SK-N-SH treated with all-trans-retinoic acid at 6 μM for 48 hours (cell line): ENCODE results near the gene EDAR.

Source experiments
- ATAC-seq: fragments of 200-7000 bp; cut with Tn5 transposase; 3 replicates; pipeline ENCODE4 v1.9.1; 2020; ENCODE audit warnings: mild to moderate bottlenecking, moderate library complexity
- ARNTL ChIP-seq: fragments of 450-650 bp; formaldehyde crosslinking; IDR thresholded peaks from 2 replicates; pipeline ENCODE4 v1.5.0; 2020; ENCODE audit warnings: low read depth, mild to moderate bottlenecking, moderate library complexity, borderline replicate concordance
- CSDC2 ChIP-seq: fragments of 250-450 bp; sonication (Bioruptor Pico); IDR thresholded peaks from 2 replicates; pipeline ENCODE4 v1.5.0; 2020; ENCODE audit warnings: mild to moderate bottlenecking, moderate library complexity
- ESRRG ChIP-seq: fragments of 250-450 bp; sonication (Bioruptor Pico); IDR thresholded peaks from 2 replicates; pipeline ENCODE4 v1.6.1; 2021; ENCODE audit warnings: mild to moderate bottlenecking
- GLIS3 ChIP-seq: fragments of 250-450 bp; sonication (Bioruptor Pico); IDR thresholded peaks from 2 replicates; pipeline ENCODE4 v1.5.0; 2020; ENCODE audit warnings: mild to moderate bottlenecking, moderate library complexity
- ISL1 ChIP-seq: fragments of 250-450 bp; sonication (Bioruptor Pico); IDR thresholded peaks from 2 replicates; pipeline ENCODE4 v2.1.2; 2022; ENCODE audit warnings: mild to moderate bottlenecking, moderate library complexity
- OSR1 ChIP-seq: fragments of 250-450 bp; sonication (Bioruptor Pico); IDR thresholded peaks from 2 replicates; pipeline ENCODE4 v1.8.0; 2022; ENCODE audit warnings: moderate library complexity, mild to moderate bottlenecking, inconsistent platforms
- PPARA ChIP-seq: fragments of 250-450 bp; sonication (Bioruptor Pico); IDR thresholded peaks from 2 replicates; pipeline ENCODE4 v1.5.0; 2020; ENCODE audit warnings: mild to moderate bottlenecking, borderline replicate concordance
- RARB ChIP-seq: fragments of 250-450 bp; sonication (Bioruptor Pico); IDR thresholded peaks from 2 replicates; pipeline ENCODE4 v1.8.0; 2021; ENCODE audit warnings: mild to moderate bottlenecking, moderate library complexity
- SNAI2 ChIP-seq: fragments of 250-450 bp; sonication (Bioruptor Pico); IDR thresholded peaks from 2 replicates; pipeline ENCODE4 v1.5.0; 2020; ENCODE audit warnings: mild to moderate bottlenecking, moderate library complexity
- TCF4 ChIP-seq: fragments of 250-450 bp; sonication (Bioruptor Pico); IDR thresholded peaks from 2 replicates; pipeline ENCODE4 v1.8.0; 2021; ENCODE audit warnings: mild to moderate bottlenecking, moderate library complexity, borderline replicate concordance
- TOX ChIP-seq: fragments of 250-450 bp; sonication (Bioruptor Pico); IDR thresholded peaks from 2 replicates; pipeline ENCODE4 v1.8.0; 2021; ENCODE audit warnings: mild to moderate bottlenecking, moderate library complexity, borderline replicate concordance
- ZC3H10 ChIP-seq: fragments of 250-450 bp; sonication (Bioruptor Pico); IDR thresholded peaks from 2 replicates; pipeline ENCODE4 v1.5.1; 2021; ENCODE audit warnings: mild to moderate bottlenecking, moderate library complexity
- ZFP3 ChIP-seq: fragments of 250-450 bp; sonication (Bioruptor Pico); IDR thresholded peaks from 2 replicates; pipeline ENCODE4 v1.5.0; 2020; ENCODE audit warnings: mild to moderate bottlenecking, moderate library complexity
- ZFP30 ChIP-seq: fragments of 450-650 bp; formaldehyde crosslinking; IDR thresholded peaks from 2 replicates; pipeline ENCODE4 v1.5.0; 2022; ENCODE audit warnings: mild to moderate bottlenecking, moderate library complexity
- ZNF565 ChIP-seq: fragments of 450-650 bp; formaldehyde crosslinking; conservative IDR thresholded peaks from 2 replicates; pipeline ENCODE4 v1.5.0; 2020; ENCODE audit warnings: low read depth, mild to moderate bottlenecking, moderate library complexity
- ZNF70 ChIP-seq: fragments of 450-650 bp; formaldehyde crosslinking; IDR thresholded peaks from 2 replicates; pipeline ENCODE4 v1.5.0; 2020; ENCODE audit warnings: mild to moderate bottlenecking, moderate library complexity
- ZNF8 ChIP-seq: fragments of 450-650 bp; formaldehyde crosslinking; IDR thresholded peaks from 2 replicates; pipeline ENCODE4 v1.5.0; 2020; ENCODE audit warnings: mild to moderate bottlenecking, moderate library complexity
- TF ChIP-seq, protein P1 (sequence below): fragments of 250-450 bp; sonication (Bioruptor Pico); IDR thresholded peaks from 2 replicates; pipeline ENCODE4 v1.5.1; 2021; ENCODE audit warnings: mild to moderate bottlenecking, moderate library complexity
- TF ChIP-seq, protein P2 (sequence below): fragments of 250-450 bp; sonication (Bioruptor Pico); IDR thresholded peaks from 2 replicates; pipeline ENCODE4 v1.5.1; 2020; ENCODE audit warnings: low read depth, mild to moderate bottlenecking, moderate library complexity
- TF ChIP-seq, protein P3 (sequence below): fragments of 250-450 bp; sonication (Bioruptor Pico); IDR thresholded peaks from 2 replicates; pipeline ENCODE4 v1.8.0; 2020; ENCODE audit warnings: mild to moderate bottlenecking, moderate library complexity, borderline replicate concordance

Gene EDAR

DNA sequence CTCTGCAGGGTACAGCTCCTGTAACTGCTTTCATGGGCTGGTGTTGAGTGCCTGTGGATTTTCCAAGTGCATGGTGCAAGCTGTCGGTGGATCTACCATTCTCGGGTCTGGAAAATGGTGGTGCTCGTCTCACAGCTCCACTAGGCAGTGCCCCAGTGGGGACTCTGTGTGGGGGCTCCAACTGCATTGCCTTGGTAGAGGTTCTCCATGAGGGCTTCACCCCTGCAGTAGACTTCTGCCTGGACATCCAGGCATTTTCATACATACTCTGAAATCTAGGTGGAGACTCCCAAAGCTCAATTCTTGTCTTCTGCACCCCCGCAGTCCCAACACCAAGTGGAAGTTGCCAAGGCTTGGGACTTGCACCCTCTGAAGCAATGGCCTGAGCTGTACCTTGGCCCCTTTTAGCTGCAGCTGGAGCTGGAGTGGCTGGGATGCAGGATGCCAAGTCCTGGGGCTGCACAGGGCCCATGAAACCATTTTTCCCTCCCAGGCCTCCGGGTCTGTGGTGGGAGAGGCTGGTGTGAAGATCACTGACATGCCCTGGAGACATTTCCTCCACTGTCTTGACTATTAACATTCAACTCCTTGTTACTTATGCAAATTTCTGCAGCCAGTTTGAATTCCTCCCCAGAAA is 41.6 kb downstream of the EDAR start:
- no peak for ATAC-seq

DNA sequence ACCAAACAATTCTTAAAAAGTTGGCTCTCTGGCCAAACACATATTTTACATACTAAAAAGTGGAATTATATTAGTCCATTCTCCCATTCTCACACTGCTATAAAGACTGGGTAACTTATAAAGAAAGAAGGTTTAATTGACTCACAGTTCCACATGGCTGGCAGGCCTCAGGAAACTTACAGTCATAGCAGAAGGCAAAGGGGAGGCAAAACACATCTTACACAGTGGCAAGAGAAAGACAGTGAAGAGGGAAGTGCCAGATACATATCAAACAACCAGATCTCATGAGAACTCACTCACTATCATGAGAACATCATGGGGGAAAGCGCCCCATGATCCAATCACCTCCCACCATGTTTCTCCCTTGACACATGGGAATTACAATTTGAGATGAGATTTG is 42.6 kb downstream of the EDAR start:
- TF ChIP-seq, protein P1, sequence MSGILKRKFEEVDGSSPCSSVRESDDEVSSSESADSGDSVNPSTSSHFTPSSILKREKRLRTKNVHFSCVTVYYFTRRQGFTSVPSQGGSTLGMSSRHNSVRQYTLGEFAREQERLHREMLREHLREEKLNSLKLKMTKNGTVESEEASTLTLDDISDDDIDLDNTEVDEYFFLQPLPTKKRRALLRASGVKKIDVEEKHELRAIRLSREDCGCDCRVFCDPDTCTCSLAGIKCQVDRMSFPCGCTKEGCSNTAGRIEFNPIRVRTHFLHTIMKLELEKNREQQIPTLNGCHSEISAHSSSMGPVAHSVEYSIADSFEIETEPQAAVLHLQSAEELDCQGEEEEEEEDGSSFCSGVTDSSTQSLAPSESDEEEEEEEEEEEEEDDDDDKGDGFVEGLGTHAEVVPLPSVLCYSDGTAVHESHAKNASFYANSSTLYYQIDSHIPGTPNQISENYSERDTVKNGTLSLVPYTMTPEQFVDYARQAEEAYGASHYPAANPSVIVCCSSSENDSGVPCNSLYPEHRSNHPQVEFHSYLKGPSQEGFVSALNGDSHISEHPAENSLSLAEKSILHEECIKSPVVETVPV (CRISPR knock-in tag): no peak
- TF ChIP-seq TCF4 (CRISPR knock-in tag): no peak
- no peak for TF ChIP-seq OSR1
- TF ChIP-seq PPARA (CRISPR knock-in tag): no peak
- TF ChIP-seq ZNF70 (CRISPR knock-in tag): no peak
- TF ChIP-seq, protein P2, sequence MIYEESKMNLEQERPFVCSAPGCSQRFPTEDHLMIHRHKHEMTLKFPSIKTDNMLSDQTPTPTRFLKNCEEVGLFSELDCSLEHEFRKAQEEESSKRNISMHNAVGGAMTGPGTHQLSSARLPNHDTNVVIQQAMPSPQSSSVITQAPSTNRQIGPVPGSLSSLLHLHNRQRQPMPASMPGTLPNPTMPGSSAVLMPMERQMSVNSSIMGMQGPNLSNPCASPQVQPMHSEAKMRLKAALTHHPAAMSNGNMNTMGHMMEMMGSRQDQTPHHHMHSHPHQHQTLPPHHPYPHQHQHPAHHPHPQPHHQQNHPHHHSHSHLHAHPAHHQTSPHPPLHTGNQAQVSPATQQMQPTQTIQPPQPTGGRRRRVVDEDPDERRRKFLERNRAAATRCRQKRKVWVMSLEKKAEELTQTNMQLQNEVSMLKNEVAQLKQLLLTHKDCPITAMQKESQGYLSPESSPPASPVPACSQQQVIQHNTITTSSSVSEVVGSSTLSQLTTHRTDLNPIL (CRISPR knock-in tag): no peak
- TF ChIP-seq TOX: no peak
- TF ChIP-seq GLIS3 (CRISPR knock-in tag): no peak
- no peak for TF ChIP-seq RARB (CRISPR knock-in tag)
- ATAC-seq: no peak

More for the DNA sequence above, 41.6 kb downstream of the EDAR start:
- no peak for TF ChIP-seq CSDC2 (CRISPR knock-in tag)
- TF ChIP-seq SNAI2 (CRISPR knock-in tag): no peak
- TF ChIP-seq ZNF565 (CRISPR knock-in tag): no peak
- TF ChIP-seq ZFP3 (CRISPR knock-in tag): no peak
- no peak for TF ChIP-seq ARNTL (CRISPR knock-in tag)
- TF ChIP-seq, protein P3, sequence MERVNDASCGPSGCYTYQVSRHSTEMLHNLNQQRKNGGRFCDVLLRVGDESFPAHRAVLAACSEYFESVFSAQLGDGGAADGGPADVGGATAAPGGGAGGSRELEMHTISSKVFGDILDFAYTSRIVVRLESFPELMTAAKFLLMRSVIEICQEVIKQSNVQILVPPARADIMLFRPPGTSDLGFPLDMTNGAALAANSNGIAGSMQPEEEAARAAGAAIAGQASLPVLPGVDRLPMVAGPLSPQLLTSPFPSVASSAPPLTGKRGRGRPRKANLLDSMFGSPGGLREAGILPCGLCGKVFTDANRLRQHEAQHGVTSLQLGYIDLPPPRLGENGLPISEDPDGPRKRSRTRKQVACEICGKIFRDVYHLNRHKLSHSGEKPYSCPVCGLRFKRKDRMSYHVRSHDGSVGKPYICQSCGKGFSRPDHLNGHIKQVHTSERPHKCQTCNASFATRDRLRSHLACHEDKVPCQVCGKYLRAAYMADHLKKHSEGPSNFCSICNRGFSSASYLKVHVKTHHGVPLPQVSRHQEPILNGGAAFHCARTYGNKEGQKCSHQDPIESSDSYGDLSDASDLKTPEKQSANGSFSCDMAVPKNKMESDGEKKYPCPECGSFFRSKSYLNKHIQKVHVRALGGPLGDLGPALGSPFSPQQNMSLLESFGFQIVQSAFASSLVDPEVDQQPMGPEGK (CRISPR knock-in tag): no peak
- TF ChIP-seq ZNF8: no peak
- TF ChIP-seq OSR1: no peak
- no peak for TF ChIP-seq ZNF70 (CRISPR knock-in tag)
- TF ChIP-seq ISL1 (CRISPR knock-in tag): no peak
- TF ChIP-seq ZFP30 (CRISPR knock-in tag): no peak
- no peak for TF ChIP-seq TOX
- TF ChIP-seq, protein P1 (CRISPR knock-in tag): no peak
- TF ChIP-seq, protein P2 (CRISPR knock-in tag): no peak
- TF ChIP-seq ZC3H10 (CRISPR knock-in tag): no peak
- TF ChIP-seq, all 23 proteins: peak for 0

DNA sequence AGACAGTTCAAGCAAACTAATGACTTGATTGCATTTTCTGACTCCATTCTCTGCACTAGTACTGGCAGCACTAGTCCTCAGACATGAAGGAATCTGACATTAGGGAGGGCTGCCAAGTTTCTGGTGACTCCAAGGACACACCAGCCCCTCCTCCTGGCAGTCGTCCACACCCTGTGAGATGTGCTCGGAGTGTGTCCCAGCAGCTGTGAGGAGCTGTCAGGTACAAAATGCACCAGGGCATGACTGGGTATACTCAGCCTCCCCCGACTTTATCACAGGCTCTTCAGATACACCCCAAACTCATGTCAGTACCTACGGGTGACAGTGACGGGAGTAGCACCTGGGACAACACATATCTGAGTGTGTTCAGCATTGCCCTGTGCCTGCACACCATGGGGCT is 43.1 kb downstream of the EDAR start:
- ATAC-seq: no peak
- TF ChIP-seq CSDC2 (CRISPR knock-in tag): no peak
- TF ChIP-seq TCF4 (CRISPR knock-in tag): no peak
- TF ChIP-seq ESRRG (CRISPR knock-in tag): no peak
- TF ChIP-seq, protein P1 (CRISPR knock-in tag): no peak
